Hepatocyte (in vitro differentiated cells): ENCODE results near the gene REP15. TPM values are rescaled to one million over a fixed set of nuclear protein-coding genes. Genes with fewer than 3 reads are reported as not detected.

ENCODE experiments used
- DNase-seq: peaks from one replicate; pipeline ENCODE4 v3.0.0-alpha.2; 2016; ENCODE audit warnings: low spot score
- H2AFZ ChIP-seq: fragments of 200-600 bp; sonication (generic); 2 replicates; pipeline ENCODE4 v1.6.0; 2016; ENCODE audit warnings: antibody characterized with exemption, mild to moderate bottlenecking
- H3K27ac ChIP-seq: fragments of 200-600 bp; sonication (generic); 2 replicates; pipeline ENCODE4 v1.5.1; 2016; ENCODE audit warnings: mild to moderate bottlenecking
- H3K27me3 ChIP-seq: fragments of 200-600 bp; sonication (generic); 2 replicates; pipeline ENCODE4 v1.6.1; 2016
- H3K36me3 ChIP-seq: fragments of 200-600 bp; sonication (generic); replicated peaks from 2 replicates; pipeline ENCODE4 v1.5.1; 2016; ENCODE audit warnings: low read depth; ENCODE audit not compliant: insufficient read depth
- H3K4me1 ChIP-seq: fragments of 200-600 bp; sonication (generic); 2 replicates; pipeline ENCODE4 v1.5.1; 2016; ENCODE audit warnings: mild to moderate bottlenecking, moderate library complexity; ENCODE audit not compliant: insufficient read depth
- H3K4me2 ChIP-seq: fragments of 200-600 bp; sonication (generic); 2 replicates; pipeline ENCODE4 v1.6.0; 2016
- H3K4me3 ChIP-seq: fragments of 200-600 bp; sonication (generic); 2 replicates; pipeline ENCODE4 v1.5.1; 2016; ENCODE audit warnings: mild to moderate bottlenecking
- H3K79me2 ChIP-seq: fragments of 200-600 bp; sonication (generic); 2 replicates; pipeline ENCODE4 v1.6.0; 2017; ENCODE audit warnings: mild to moderate bottlenecking
- H3K9me2 ChIP-seq: fragments of 200-600 bp; sonication (generic); replicated peaks from 2 replicates; pipeline ENCODE4 v1.6.0; 2017; ENCODE audit warnings: mild to moderate bottlenecking; ENCODE audit not compliant: insufficient read depth
- H3K9me3 ChIP-seq: fragments of 200-600 bp; sonication (generic); 2 replicates; pipeline ENCODE4 v1.5.1; 2016; ENCODE audit warnings: low read depth, mild to moderate bottlenecking
- H4K20me1 ChIP-seq: fragments of 200-600 bp; sonication (generic); 2 replicates; pipeline ENCODE4 v1.6.0; 2016; ENCODE audit warnings: mild to moderate bottlenecking; ENCODE audit not compliant: insufficient read depth, poor library complexity, severe bottlenecking
- EZH2 ChIP-seq: fragments of 200-600 bp; sonication (generic); IDR thresholded peaks from 2 replicates; pipeline ENCODE4 v1.6.1; 2016; ENCODE audit warnings: antibody characterized with exemption, mild to moderate bottlenecking, borderline replicate concordance
- EZH2phosphoT487 ChIP-seq: fragments of 200-600 bp; sonication (generic); IDR thresholded peaks from one replicate; pipeline ENCODE4 v1.6.1; 2018; ENCODE audit warnings: antibody characterized with exemption, mild to moderate bottlenecking, low read depth, moderate library complexity; ENCODE audit not compliant: unreplicated experiment, severe bottlenecking
- WGBS: methylation state at CpG from one replicate; pipeline ENCODE4 v1.1.6; 2016; ENCODE audit warnings: low lambda C conversion rate; ENCODE audit errors: missing lambda C conversion rate; 5-methylcytosine and 5-hydroxymethylcytosine counted together
- polyA plus RNA-seq: library from polyadenylated mRNA; unstranded; fragments of >200 nt; fragmentation: Nextera tagmentation; extraction: Ambion mirVana; gene quantifications from 2 replicates; pipeline ENCODE4 v1.2.1, GENCODE V29; 2016
- total RNA-seq: library from RNA; depleted of rRNA; stranded (reverse); fragments of >200 nt; gene quantifications from 2 replicates; pipeline ENCODE4 v1.2.3, GENCODE V29; 2014
- TF ChIP-seq, protein P1 (sequence below): fragments of 200-600 bp; sonication (generic); IDR thresholded peaks from 2 replicates; pipeline ENCODE4 v1.5.1; 2016; ENCODE audit warnings: antibody characterized with exemption, mild to moderate bottlenecking; ENCODE audit not compliant: poor library complexity

Gene REP15
- total and polyA plus RNA-seq, 2 experiments from 2014 or later: 1.2 to 4.7 TPM

DNA sequence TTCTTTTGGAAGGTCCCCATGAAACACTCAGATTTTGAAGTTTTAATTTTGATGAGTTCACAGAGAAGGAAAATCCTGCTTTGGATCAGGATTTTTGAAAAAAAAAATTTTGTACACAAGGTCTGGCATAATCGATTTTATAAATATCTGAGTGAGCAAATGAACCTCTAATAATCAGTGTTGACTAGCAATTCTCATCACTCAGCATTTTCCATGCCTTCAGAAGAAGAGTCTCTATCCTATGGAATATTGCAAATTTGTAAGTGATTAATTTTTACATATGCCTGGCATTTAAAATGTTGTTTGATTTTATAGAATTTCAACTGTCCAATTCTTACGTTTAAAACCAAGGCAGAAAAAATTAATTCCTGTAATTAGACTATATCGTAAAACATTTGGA is 30.5 kb upstream of the REP15 start:
- Histone ChIP-seq H2AFZ (no peak overlapping the region), H3K9me3 (no peaks in the 10 kb centered on the region), H3K4me1 (no peaks in the 10 kb centered on the region), H3K4me3 (no peak overlapping the region), H4K20me1 (no peaks in the 10 kb centered on the region), H3K27ac (no peak overlapping the region), H3K9me2 (no peaks in the 10 kb centered on the region), H3K36me3 (no peaks in the 10 kb centered on the region), H3K27me3 (no peaks in the 10 kb centered on the region), H3K4me2 (no peak overlapping the region), H3K79me2 (no peaks in the 10 kb centered on the region)
- TF ChIP-seq EZH2 (no peak), EZH2phosphoT487 (no peak)
- TF ChIP-seq, protein P1, sequence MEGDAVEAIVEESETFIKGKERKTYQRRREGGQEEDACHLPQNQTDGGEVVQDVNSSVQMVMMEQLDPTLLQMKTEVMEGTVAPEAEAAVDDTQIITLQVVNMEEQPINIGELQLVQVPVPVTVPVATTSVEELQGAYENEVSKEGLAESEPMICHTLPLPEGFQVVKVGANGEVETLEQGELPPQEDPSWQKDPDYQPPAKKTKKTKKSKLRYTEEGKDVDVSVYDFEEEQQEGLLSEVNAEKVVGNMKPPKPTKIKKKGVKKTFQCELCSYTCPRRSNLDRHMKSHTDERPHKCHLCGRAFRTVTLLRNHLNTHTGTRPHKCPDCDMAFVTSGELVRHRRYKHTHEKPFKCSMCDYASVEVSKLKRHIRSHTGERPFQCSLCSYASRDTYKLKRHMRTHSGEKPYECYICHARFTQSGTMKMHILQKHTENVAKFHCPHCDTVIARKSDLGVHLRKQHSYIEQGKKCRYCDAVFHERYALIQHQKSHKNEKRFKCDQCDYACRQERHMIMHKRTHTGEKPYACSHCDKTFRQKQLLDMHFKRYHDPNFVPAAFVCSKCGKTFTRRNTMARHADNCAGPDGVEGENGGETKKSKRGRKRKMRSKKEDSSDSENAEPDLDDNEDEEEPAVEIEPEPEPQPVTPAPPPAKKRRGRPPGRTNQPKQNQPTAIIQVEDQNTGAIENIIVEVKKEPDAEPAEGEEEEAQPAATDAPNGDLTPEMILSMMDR: no peak
- WGBS: 77% methylated on average over 3 of the region's 3 CpGs
- no peak for DNase-seq

DNA sequence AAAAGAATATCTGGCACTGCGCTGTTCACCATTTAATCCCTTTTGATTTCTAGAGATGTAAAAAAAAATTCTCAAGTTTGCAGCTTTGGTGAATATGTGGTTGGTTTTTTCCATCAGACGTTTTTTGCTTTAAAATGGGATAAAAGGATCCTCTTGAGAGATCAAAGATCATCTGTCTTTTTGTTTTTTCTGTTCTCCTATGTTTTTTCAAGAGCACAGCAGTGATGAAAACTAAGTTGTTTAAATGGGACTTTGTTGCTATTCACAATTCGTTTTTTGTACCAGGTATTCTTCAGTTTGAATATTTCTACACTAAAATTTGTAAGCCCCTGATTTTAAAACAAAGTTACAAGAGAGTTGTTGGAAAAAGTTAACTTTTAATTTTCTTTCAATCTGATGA is 29.7 kb upstream of the REP15 start:
- Histone ChIP-seq H3K9me2 (no peaks in the 10 kb centered on the region), H3K4me1 (no peaks in the 10 kb centered on the region), H2AFZ (no peak overlapping the region), H4K20me1 (no peaks in the 10 kb centered on the region), H3K9me3 (no peaks in the 10 kb centered on the region), H3K27me3 (no peaks in the 10 kb centered on the region), H3K4me2 (no peak overlapping the region), H3K36me3 (no peaks in the 10 kb centered on the region), H3K4me3 (no peak overlapping the region), H3K27ac (no peak overlapping the region), H3K79me2 (no peaks in the 10 kb centered on the region)
- 64% methylated on average over 3 of the region's 3 CpGs for WGBS
- TF ChIP-seq EZH2phosphoT487: no peak
- TF ChIP-seq, protein P1: no peak
- no peak for DNase-seq

DNA sequence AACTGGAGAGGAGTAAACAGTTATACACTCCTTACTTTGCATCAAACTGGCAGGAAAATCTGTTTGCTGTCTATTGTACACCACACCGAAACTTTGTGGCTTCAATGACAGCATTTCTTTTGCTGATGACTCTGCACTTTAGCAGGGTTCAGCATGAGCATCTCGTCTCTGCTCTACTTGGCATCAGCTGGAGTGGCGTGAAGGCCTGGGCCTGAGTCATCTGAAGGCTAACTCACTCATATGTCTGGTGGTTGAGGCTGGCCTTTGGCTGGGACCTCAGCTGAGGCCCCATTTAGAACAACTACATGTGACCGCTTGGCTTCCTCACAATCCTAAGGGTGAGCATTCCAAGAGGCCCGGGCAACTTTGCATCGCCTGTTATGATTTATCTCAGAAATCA is 28.7 kb upstream of the REP15 start:
- Histone ChIP-seq H3K27ac (no peak overlapping the region), H3K27me3 (no peaks in the 10 kb centered on the region), H3K4me3 (no peak overlapping the region), H3K4me2 (no peak overlapping the region), H3K9me2 (no peaks in the 10 kb centered on the region), H3K36me3 (no peaks in the 10 kb centered on the region), H3K79me2 (no peaks in the 10 kb centered on the region), H3K9me3 (no peaks in the 10 kb centered on the region), H2AFZ (no peak overlapping the region), H3K4me1 (no peaks in the 10 kb centered on the region), H4K20me1 (no peaks in the 10 kb centered on the region)
- TF ChIP-seq, protein P1: no peak
- TF ChIP-seq EZH2phosphoT487 (no peak), EZH2 (no peak)
- WGBS: 99% methylated on average over 6 of the region's 6 CpGs
- DNase-seq: no peak

DNA sequence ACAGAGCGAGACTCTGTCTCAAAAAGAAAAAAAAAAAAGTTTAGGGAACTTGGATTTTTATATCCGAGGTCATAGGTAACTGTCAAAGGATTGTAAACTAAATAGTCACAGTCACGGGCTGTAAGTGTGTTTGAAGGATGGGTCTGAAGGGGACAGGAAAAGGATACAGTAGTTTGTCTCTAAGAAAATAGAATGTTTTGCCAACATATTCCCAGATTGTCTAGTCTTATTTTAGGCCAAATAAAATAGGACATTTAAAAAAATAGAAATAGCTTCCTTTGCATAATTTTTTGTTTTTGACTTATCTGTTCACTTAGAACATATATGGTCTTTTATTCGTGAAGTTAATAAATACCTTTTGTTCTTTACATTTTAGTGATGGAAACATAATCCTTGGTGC is 24.2 kb upstream of the REP15 start:
- no peak for DNase-seq
- H3K36me3 ChIP-seq: no peaks in the 10 kb centered on the region
- no peak overlapping the region for H3K27ac ChIP-seq

More for the DNA sequence above, 24.2 kb upstream of the REP15 start:
- Histone ChIP-seq H3K4me3 (no peak overlapping the region), H3K79me2 (no peaks in the 10 kb centered on the region), H4K20me1 (no peaks in the 10 kb centered on the region), H3K4me2 (no peak overlapping the region), H2AFZ (no peak overlapping the region), H3K9me3 (no peaks in the 10 kb centered on the region), H3K9me2 (no peaks in the 10 kb centered on the region), H3K4me1 (no peaks in the 10 kb centered on the region), H3K27me3 (no peaks in the 10 kb centered on the region)
- 93% methylated on average over 4 of the region's 4 CpGs for WGBS
- TF ChIP-seq, protein P1: no peak
- TF ChIP-seq EZH2phosphoT487: no peak
- TF ChIP-seq EZH2: no peak
